Adrenal gland (tissue), 5 donors: ENCODE measurements around the gene MEOX2.

Experiments used
- CTCF ChIP-seq, 6 experiments: fragments of 450-650 bp in 4 of 6; fragments of 200-600 bp in 2 of 6; sonication (generic) in 1 of 6; IDR thresholded peaks; 1 replicate in 5 of 6; 2 replicates in 1 of 6; pipeline versions ENCODE4 v1.5.1 to v1.8.0; 2016 to 2021; ENCODE audit warnings: antibody characterized with exemption in 6 of 6, mild to moderate bottlenecking in 2 of 6, moderate library complexity in 1 of 6
- POLR2A ChIP-seq, 2 donors: fragments of 450-650 bp; IDR thresholded peaks; one replicate each; pipeline ENCODE4 v1.6.1; 2017; ENCODE audit warnings: antibody characterized with exemption in 2 of 2, mild to moderate bottlenecking in 2 of 2, moderate library complexity in 1 of 2
- donor health status: DM: no; HTN: no; CAD: no.

DNA sequence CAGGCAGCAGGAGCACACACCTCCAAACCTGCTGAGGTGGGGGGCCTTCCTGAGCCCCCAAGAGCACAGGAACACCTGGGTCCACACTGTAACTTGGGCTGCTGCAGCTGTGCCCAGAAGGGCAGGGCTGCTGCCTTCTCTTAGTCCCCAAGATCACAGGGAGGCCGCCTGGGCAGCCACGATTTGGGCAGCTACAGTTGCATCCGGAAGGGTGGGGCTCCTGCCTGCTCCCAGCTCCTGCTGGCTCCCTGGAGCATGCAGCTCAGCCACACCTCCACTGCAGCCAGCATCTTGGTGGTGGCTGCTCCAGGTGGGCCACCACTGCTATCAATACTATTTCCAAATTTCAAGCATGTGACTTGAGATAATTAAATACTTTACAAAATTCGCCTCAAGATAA is 86.2 kb downstream of the MEOX2 start:
- no peak for TF ChIP-seq CTCF (IDR thresholded peaks at IDR 0.05)
- no peak for TF ChIP-seq POLR2A (IDR thresholded peaks at IDR 0.05)
